T-cell (primary cell): ENCODE measurements around the gene SUMF2. TPM values are rescaled to one million over a fixed set of nuclear protein-coding genes. Genes with fewer than 3 reads are reported as not detected.
A peak's percentile ranks its signal among the peaks of the same experiment; 100 is the strongest.
"Not testable (repeated sequence)": the region's sequence is repeated elsewhere in the genome, so short reads cannot be mapped to it uniquely, and the experiment has no call there.

Experiments used
- ATAC-seq, 4 experiments: fragments of 200-7000 bp in 3 of 4; fragments of 150-1000 bp in 1 of 4; cut with Tn5 transposase; replicated peaks in 1 of 4; 1 replicate in 3 of 4; 2 replicates in 1 of 4; pipeline ENCODE4 v1.10.0; 2021; ENCODE audit warnings: moderate library complexity in 3 of 4, mild to moderate bottlenecking in 2 of 4, moderate number of reproducible peaks in 1 of 4
- CTCF ChIA-PET, 2 donors: fragments of 300-600 bp; sonication (Branson Sonifier 250); formaldehyde crosslinking; loops; one replicate each; lab custom pipeline; 2022; ENCODE audit warnings: antibody characterized with exemption in 2 of 2; lab: Charles Lee
- POLR2A ChIA-PET, 2 donors: fragments of 300-600 bp; sonication (Branson Sonifier 250); formaldehyde crosslinking; loops; one replicate each; lab custom pipeline; 2022; ENCODE audit warnings: antibody characterized with exemption in 2 of 2; lab: Charles Lee
- DNase-seq, 35 experiments: peaks; one replicate each; pipeline versions ENCODE4 v3.0.0 to v3.0.0-alpha.2; 2013 to 2023
- H3K27ac ChIP-seq: one replicate; pipeline ENCODE4 v1.5.1; 2013; ENCODE audit warnings: low read length
- H3K27me3 ChIP-seq, 2 experiments: replicated peaks in 1 of 2; 1 replicate in 1 of 2; 2 replicates in 1 of 2; pipeline versions ENCODE4 v1.6.1 to v1.7.0; 2013; ENCODE audit warnings: low read length in 1 of 2, mixed read lengths in 1 of 2; ENCODE audit not compliant: control insufficient read depth in 2 of 2, insufficient read depth in 2 of 2; ENCODE audit errors: extremely low read depth in 1 of 2
- H3K36me3 ChIP-seq, 2 donors: 1 replicate in 1 of 2; 2 replicates in 1 of 2; pipeline versions ENCODE4 v1.6.1 to v1.7.0; 2013; ENCODE audit warnings: low read length in 1 of 2; ENCODE audit not compliant: control insufficient read depth in 2 of 2, insufficient read depth in 1 of 2; ENCODE audit errors: extremely low read depth in 1 of 2
- H3K4me1 ChIP-seq, 2 experiments: 1 replicate in 1 of 2; 2 replicates in 1 of 2; pipeline versions ENCODE4 v1.6.1 to v1.7.0; 2013; ENCODE audit warnings: low read length in 2 of 2, mixed read lengths in 1 of 2; ENCODE audit not compliant: insufficient read depth in 2 of 2, control insufficient read depth in 1 of 2; ENCODE audit errors: extremely low read depth in 1 of 2
- H3K4me3 ChIP-seq, 2 donors: 1 replicate in 1 of 2; 2 replicates in 1 of 2; pipeline versions ENCODE4 v1.5.1 to v1.7.0; 2013; ENCODE audit warnings: mild to moderate bottlenecking in 2 of 2, low read length in 1 of 2, moderate library complexity in 1 of 2; ENCODE audit not compliant: control insufficient read depth in 1 of 2; ENCODE audit errors: extremely low read depth in 1 of 2
- H3K9me3 ChIP-seq: 2 replicates; pipeline ENCODE4 v1.7.0; 2013
- H3K27ac Mint-ChIP-seq, 2 donors: one replicate each; pipeline ENCODE4 v1.8.0; 2020 to 2021; ENCODE audit warnings: mild to moderate bottlenecking in 2 of 2, mixed read lengths in 2 of 2
- H3K27me3 Mint-ChIP-seq, 2 donors: one replicate each; pipeline ENCODE4 v1.8.0; 2021 to 2022; ENCODE audit warnings: mixed read lengths in 2 of 2
- H3K36me3 Mint-ChIP-seq: one replicate; pipeline ENCODE4 v1.8.0; 2021; ENCODE audit warnings: mixed read lengths
- H3K4me1 Mint-ChIP-seq, 3 donors: one replicate each; pipeline ENCODE4 v1.8.0; 2020 to 2022; ENCODE audit warnings: mixed read lengths in 3 of 3, mild to moderate bottlenecking in 1 of 3
- H3K4me3 Mint-ChIP-seq, 3 donors: one replicate each; pipeline ENCODE4 v1.8.0; 2020 to 2022; ENCODE audit warnings: mild to moderate bottlenecking in 3 of 3, mixed read lengths in 3 of 3, moderate library complexity in 3 of 3
- H3K9me3 Mint-ChIP-seq, 3 donors: one replicate each; pipeline ENCODE4 v1.8.0; 2020 to 2022; ENCODE audit warnings: mixed read lengths in 3 of 3
- WGBS: methylation state at CpG from one replicate; pipeline ENCODE4 v1.1.5; 2013; ENCODE audit warnings: missing lambda C conversion rate; ENCODE audit not compliant: insufficient coverage; 5-methylcytosine and 5-hydroxymethylcytosine counted together
- total RNA-seq, 35 experiments: library from RNA in 6 of 35; stranded (reverse) in 6 of 35; fragments of 120-200 nt in 1 of 35; gene quantifications; one replicate each; pipeline versions ENCODE4 v1.2.1 to v1.2.4 and lab custom pipeline; 2013 to 2026

Gene SUMF2
- total RNA-seq, 5 donors from 2014 or later (not counting 1 experiment from before 2014, with no cell fraction given): 127 to 182 (median 174) TPM

- peak overlapping the region; percentile 87 for H3K27ac ChIP-seq
- Mint-ChIP-seq H3K27ac (peak overlapping the region; percentile 97 to 98), H3K36me3 (peaks cover 24% of the 10 kb centered on the region), H3K4me1 (peaks cover 31 to 47% (median 38%) of the 10 kb centered on the region in 3 donors), H3K9me3 (no peaks in the 10 kb centered on the region), H3K4me3 (peak overlapping the region; percentile 96 to 99 (median 98)), H3K27me3 (no peaks in the 10 kb centered on the region)
- H3K9me3 ChIP-seq: no peaks in the 10 kb centered on the region
- DNase-seq: peak in 25 of 35 experiments; percentile 5 to 62 (median 24)
- peaks cover 6 to 34% of the 10 kb centered on the region in 2 donors for H3K36me3 ChIP-seq
- CTCF ChIA-PET: interaction anchor here in 1 of 2 donors (1.0 to 1.5 kb wide), 3 partner anchors 31 to 41 kb away, joined by 3 to 4 read pairs (median 3); partner anchors contain the start of gene SUMF2
- H3K4me1 ChIP-seq: peaks cover 6 to 20% of the 10 kb centered on the region in 2 experiments
- 0% methylated on average over 1 of the region's 6 CpGs for WGBS
- H3K4me3 ChIP-seq: peak overlapping the region; percentile 85 to 91
- peak in 1 of 4 experiments; percentile 34 for ATAC-seq
- peaks cover 0 to 2% of the 10 kb centered on the region in 2 experiments for H3K27me3 ChIP-seq
- POLR2A ChIA-PET: interaction anchor here (1.3 to 1.8 kb wide), 3 partner anchors 41 to 1346 kb away, joined by 6 to 7 read pairs (median 6); partner anchors contain the start of genes PSPH (in 1 of the 2) and SEC61G (in 1 of the 2)
Observed at GRCh38 chr7:56105508-56105907, 41.4 kb downstream of the SUMF2 start.

DNA sequence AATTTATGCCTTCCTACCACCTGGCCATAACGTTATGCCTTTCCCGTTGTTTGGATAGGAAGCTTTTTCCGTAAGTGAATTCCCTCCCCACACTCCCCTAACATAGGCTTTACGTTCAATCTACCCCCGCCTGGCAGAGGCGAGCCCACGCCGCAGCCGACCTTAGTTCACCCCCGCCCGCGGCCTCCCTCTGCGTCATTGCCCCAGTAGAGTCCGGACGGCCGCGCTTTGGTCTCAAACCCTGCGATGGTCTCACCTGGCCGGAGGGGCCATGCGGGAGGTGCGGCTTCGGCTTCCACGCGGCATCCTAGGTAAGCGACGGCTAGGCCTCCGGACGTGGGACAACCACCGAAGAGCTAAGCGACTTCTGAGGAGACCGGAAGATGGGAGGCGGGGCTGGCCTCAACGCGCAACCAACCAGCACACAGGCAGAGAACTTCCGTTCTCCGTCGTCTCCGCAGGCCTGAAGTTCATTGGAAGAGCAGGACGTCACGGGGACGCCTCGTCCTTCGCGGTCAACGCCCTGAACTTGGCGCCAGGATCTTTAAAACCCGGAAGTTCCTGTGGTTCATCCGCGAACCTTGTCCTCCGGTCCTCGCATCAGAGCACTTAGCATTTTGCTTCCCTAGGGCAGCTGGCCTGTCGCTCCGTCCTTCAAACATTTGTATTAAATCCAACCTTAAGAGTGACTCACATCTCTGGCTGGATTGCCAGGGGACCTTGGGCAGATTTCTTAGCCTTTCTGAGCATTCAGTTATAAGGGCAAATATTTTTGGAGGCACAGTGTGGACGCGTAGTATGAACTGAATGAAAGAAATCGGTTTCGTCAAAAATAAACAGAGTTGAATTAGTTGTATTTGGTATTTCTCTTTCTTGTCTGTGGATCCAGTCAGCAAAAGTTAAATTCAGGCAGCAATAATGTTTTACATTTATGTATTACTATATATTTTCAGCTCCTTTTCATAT, 42.3 kb downstream of the SUMF2 start, which contains the start of gene CHCHD2:
CHCHD2 (minus strand) TSS at position 369 of the 966 bp plus-strand sequence; CDS start at position 306, 63 bp downstream.
- H3K36me3 ChIP-seq: peaks cover 6 to 26% of the 10 kb centered on the region in 2 donors
- POLR2A ChIA-PET: interaction anchor here (0.5 to 1.8 kb wide), 7 partner anchors 9 to 1348 kb away, joined by 3 to 8 read pairs (median 6); partner anchors contain the start of genes PHKG1 (in 1 of the 2), PSPH (in 1 of the 2) and SEC61G (in 1 of the 2)

GRCh38 chr7:56107954-56108258, 43.8 kb downstream of the SUMF2 start:
- peaks cover 6 to 11% of the 10 kb centered on the region in 2 donors for H3K36me3 ChIP-seq
- ATAC-seq: no peak
- DNase-seq: no peak
- H3K4me1 ChIP-seq: peaks cover 6 to 20% of the 10 kb centered on the region in 2 experiments
- no CpG with 5 or more reads among the region's 1 CpG for WGBS
- Mint-ChIP-seq H3K9me3 (no peaks in the 10 kb centered on the region), H3K27me3 (no peaks in the 10 kb centered on the region), H3K4me3 (peak overlapping the region; percentile 42 to 99 (median 96)), H3K36me3 (peaks cover 9% of the 10 kb centered on the region), H3K4me1 (peaks cover 31 to 39% (median 35%) of the 10 kb centered on the region in 3 donors), H3K27ac (peak overlapping the region; percentile 71 to 98)
- peaks cover 0 to 2% of the 10 kb centered on the region in 2 experiments for H3K27me3 ChIP-seq
- H3K9me3 ChIP-seq: no peaks in the 10 kb centered on the region
- POLR2A ChIA-PET: interaction anchor here in 1 of 2 donors (0.8 kb wide), 1 partner anchor 44 kb away, joined by 5 read pairs; no protein-coding TSS in a partner anchor
- CTCF ChIA-PET: interaction anchor here in 1 of 2 donors (0.6 to 0.7 kb wide), 2 partner anchors 36 to 44 kb away, joined by 4 to 5 read pairs; partner anchors contain the start of gene SUMF2
- H3K4me3 ChIP-seq: no peak overlapping the region
- H3K27ac ChIP-seq: no peak overlapping the region

More for the DNA sequence above, 42.3 kb downstream of the SUMF2 start, which contains the start of gene CHCHD2:
- Histone ChIP-seq H3K9me3 (no peaks in the 10 kb centered on the region), H3K4me1 (peaks cover 6 to 20% of the 10 kb centered on the region in 2 experiments), H3K27me3 (peaks cover 0 to 2% of the 10 kb centered on the region in 2 experiments), H3K27ac (peak within 1 kb of the TSS; percentile 87), H3K4me3 (peak within 1 kb of the TSS; percentile 85 to 91)
- ATAC-seq: peak; percentile 98 to 99 (median 99)
- no peaks in the 10 kb centered on the region for H3K9me3 Mint-ChIP-seq
- peak; percentile 74 to 98 (median 94) for DNase-seq
- CTCF ChIA-PET: interaction anchor here (0.6 to 1.5 kb wide), 8 partner anchors 32 to 797 kb away, joined by 3 to 4 read pairs (median 3); partner anchors contain the start of genes CCT6A (in 2 of the 2), PSPH (in 2 of the 2) and SUMF2 (in 1 of the 2)
- H3K27ac Mint-ChIP-seq: peak within 1 kb of the TSS; percentile 97 to 98
- peaks cover 31 to 40% (median 38%) of the 10 kb centered on the region in 3 donors for H3K4me1 Mint-ChIP-seq
- H3K27me3 Mint-ChIP-seq: no peaks in the 10 kb centered on the region
- WGBS: under 1% methylated on average over 50 of the region's 57 CpGs
- peak within 1 kb of the TSS; percentile 96 to 99 (median 98) for H3K4me3 Mint-ChIP-seq
- peaks cover 16% of the 10 kb centered on the region for H3K36me3 Mint-ChIP-seq

DNA sequence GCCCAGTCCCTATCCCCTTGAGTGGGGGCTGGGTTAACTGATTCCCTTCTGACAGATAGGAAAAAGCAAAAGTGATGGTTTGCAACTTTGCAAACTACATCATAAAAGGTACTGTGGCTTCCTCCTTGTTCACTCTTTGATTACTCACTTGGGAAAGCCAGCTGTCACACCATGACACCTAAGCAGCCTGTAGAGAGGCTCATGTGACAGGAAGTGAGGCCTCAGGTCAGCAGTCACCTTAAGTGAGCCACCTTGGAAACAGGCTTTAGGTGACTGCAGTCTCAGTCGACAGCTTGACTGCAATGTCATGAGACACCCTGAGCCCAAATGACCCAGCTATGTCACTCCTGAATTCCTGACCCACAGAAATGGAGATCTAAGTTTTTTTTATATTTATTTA, 46.5 kb downstream of the SUMF2 start:
- Histone ChIP-seq H3K27ac (no peak overlapping the region), H3K9me3 (no peaks in the 10 kb centered on the region), H3K27me3 (peaks cover 2 to 7% of the 10 kb centered on the region in 2 experiments), H3K4me1 (peaks cover 0 to 8% of the 10 kb centered on the region in 2 experiments), H3K36me3 (no peaks in the 10 kb centered on the region), H3K4me3 (no peak overlapping the region)
- Mint-ChIP-seq H3K27ac (no peak overlapping the region), H3K36me3 (no peaks in the 10 kb centered on the region), H3K9me3 (no peaks in the 10 kb centered on the region), H3K4me1 (peaks cover 17 to 23% (median 22%) of the 10 kb centered on the region in 3 donors), H3K27me3 (peaks cover 0 to 9% of the 10 kb centered on the region in 2 donors), H3K4me3 (no peak overlapping the region)
- DNase-seq: no peak
- no peak for ATAC-seq
- POLR2A ChIA-PET: no interaction called here
- CTCF ChIA-PET: no interaction called here
- no CpG with 5 or more reads among the region's 1 CpG for WGBS

- peaks cover 9 to 21% of the 10 kb centered on the region in 2 donors for H3K27me3 Mint-ChIP-seq
- H3K36me3 Mint-ChIP-seq, H3K4me1 Mint-ChIP-seq, H3K27ac ChIP-seq, H3K9me3 ChIP-seq, ATAC-seq, H3K27ac Mint-ChIP-seq, H3K36me3 ChIP-seq, H3K4me3 ChIP-seq, H3K4me3 Mint-ChIP-seq, CTCF ChIA-PET, H3K9me3 Mint-ChIP-seq, DNase-seq: not testable (repeated sequence)
- POLR2A ChIA-PET: interaction anchor here in 1 of 2 donors (0.7 kb wide), 1 partner anchor 40 kb away, joined by 3 read pairs; no protein-coding TSS in a partner anchor
- 100% methylated on average over 2 of the region's 3 CpGs for WGBS
- H3K4me1 ChIP-seq: peaks cover 0 to 10% of the 10 kb centered on the region in 2 experiments
- H3K27me3 ChIP-seq: peaks cover 5 to 23% of the 10 kb centered on the region in 2 experiments
Observed at GRCh38 chr7:56112244-56112643, 48.2 kb downstream of the SUMF2 start.
